Right hindlimb (tissue), 1 donor: ENCODE measurements around the gene MRLN.

Experiments used
- DNase-seq: peaks from one replicate; pipeline ENCODE4 v3.0.0-alpha.2; 2018

MRLN gene

GRCh38 chr10:59702347-59702746 lies 50.9 kb downstream of the MRLN start:
- DNase-seq = no peak

- no peak for DNase-seq
Measured at GRCh38 chr10:59700709-59701108, 52.5 kb downstream of the MRLN start.

GRCh38 chr10:59698326-59698725 lies 54.9 kb downstream of the MRLN start:
- no peak for DNase-seq

- DNase-seq = no peak
Measured at GRCh38 chr10:59695637-59696036, 57.6 kb downstream of the MRLN start.

- no peak for DNase-seq
Measured at GRCh38 chr10:59694936-59695335, 58.3 kb downstream of the MRLN start.

- no peak for DNase-seq
Measured at GRCh38 chr10:59692113-59692512, 61.1 kb downstream of the MRLN start.

GRCh38 chr10:59688921-59689351 lies 64.3 kb downstream of the MRLN start:
- no peak for DNase-seq

GRCh38 chr10:59687657-59688056 lies 65.6 kb downstream of the MRLN start:
- DNase-seq = no peak
